Activated B cell treated with CpG ODN at 0.5 μM for 24 hours (primary cell): ENCODE results near the gene SLC25A1. TPM values are rescaled to one million over a fixed set of nuclear protein-coding genes. Genes with fewer than 3 reads are reported as not detected.

Experiments
- ATAC-seq: fragments of 200-7000 bp; cut with Tn5 transposase; one replicate; pipeline ENCODE4 v1.10.0; 2021; ENCODE audit warnings: low read depth, mild to moderate bottlenecking, moderate library complexity
- CTCF ChIA-PET: fragments of 350-600 bp; sonication (Branson Sonifier 250); formaldehyde crosslinking; loops from one replicate; lab custom pipeline; 2021; ENCODE audit warnings: antibody characterized with exemption; lab: Charles Lee
- POLR2A ChIA-PET: fragments of 350-600 bp; sonication (Branson Sonifier 250); formaldehyde crosslinking; loops from one replicate; lab custom pipeline; 2021; ENCODE audit warnings: antibody characterized with exemption; lab: Charles Lee
- DNase-seq: peaks from one replicate; pipeline ENCODE4 v3.0.0; 2022
- H3K27ac Mint-ChIP-seq: one replicate; pipeline ENCODE4 v1.8.0; 2020; ENCODE audit warnings: mixed read lengths
- H3K27me3 Mint-ChIP-seq: one replicate; pipeline ENCODE4 v1.8.0; 2021; ENCODE audit warnings: mixed read lengths
- H3K36me3 Mint-ChIP-seq: one replicate; pipeline ENCODE4 v1.8.0; 2021; ENCODE audit warnings: low read depth, mixed read lengths
- H3K4me1 Mint-ChIP-seq: one replicate; pipeline ENCODE4 v1.8.0; 2021; ENCODE audit warnings: mixed read lengths
- H3K4me3 Mint-ChIP-seq: one replicate; pipeline ENCODE4 v1.8.0; 2020; ENCODE audit warnings: mild to moderate bottlenecking, mixed read lengths
- H3K9me3 Mint-ChIP-seq: one replicate; pipeline ENCODE4 v1.8.0; 2020; ENCODE audit warnings: mixed read lengths
- intact Hi-C: fragments of 100-400 bp; cut with micrococcal nuclease; formaldehyde crosslinking; loops from one replicate; pipeline ENCODE4 v1.15.1; 2024
- total RNA-seq: library from RNA; stranded (reverse); gene quantifications from 2 replicates; pipeline ENCODE4 v1.2.3, GENCODE V29; 2022
- TF ChIP-seq, protein P1 (sequence below): fragments of 200-600 bp; IDR thresholded peaks from one replicate; pipeline ENCODE4 v1.8.0; 2022; ENCODE audit warnings: antibody characterized with exemption, mild to moderate bottlenecking

Gene SLC25A1
- total RNA-seq, 1 donor from 2014 or later, result 44.2 TPM

- peak overlapping the region; percentile 69 for H3K4me3 Mint-ChIP-seq
- H3K27ac Mint-ChIP-seq, result no peak overlapping the region
- DNase-seq (peak; percentile 70), ATAC-seq (peak; percentile 38)
- intact Hi-C loops, result loop anchor here (1.0 to 5.0 kb wide), 5 partner anchors 113 to 679 kb away; partner anchors contain the start of genes CLTCL1 and MRPL40
- no peaks in the 10 kb centered on the region for H3K27me3 Mint-ChIP-seq
- peaks cover 4% of the 10 kb centered on the region for H3K36me3 Mint-ChIP-seq
- peaks cover 34% of the 10 kb centered on the region for H3K4me1 Mint-ChIP-seq
- TF ChIP-seq, protein P1, sequence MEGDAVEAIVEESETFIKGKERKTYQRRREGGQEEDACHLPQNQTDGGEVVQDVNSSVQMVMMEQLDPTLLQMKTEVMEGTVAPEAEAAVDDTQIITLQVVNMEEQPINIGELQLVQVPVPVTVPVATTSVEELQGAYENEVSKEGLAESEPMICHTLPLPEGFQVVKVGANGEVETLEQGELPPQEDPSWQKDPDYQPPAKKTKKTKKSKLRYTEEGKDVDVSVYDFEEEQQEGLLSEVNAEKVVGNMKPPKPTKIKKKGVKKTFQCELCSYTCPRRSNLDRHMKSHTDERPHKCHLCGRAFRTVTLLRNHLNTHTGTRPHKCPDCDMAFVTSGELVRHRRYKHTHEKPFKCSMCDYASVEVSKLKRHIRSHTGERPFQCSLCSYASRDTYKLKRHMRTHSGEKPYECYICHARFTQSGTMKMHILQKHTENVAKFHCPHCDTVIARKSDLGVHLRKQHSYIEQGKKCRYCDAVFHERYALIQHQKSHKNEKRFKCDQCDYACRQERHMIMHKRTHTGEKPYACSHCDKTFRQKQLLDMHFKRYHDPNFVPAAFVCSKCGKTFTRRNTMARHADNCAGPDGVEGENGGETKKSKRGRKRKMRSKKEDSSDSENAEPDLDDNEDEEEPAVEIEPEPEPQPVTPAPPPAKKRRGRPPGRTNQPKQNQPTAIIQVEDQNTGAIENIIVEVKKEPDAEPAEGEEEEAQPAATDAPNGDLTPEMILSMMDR, result no peak
- ChIA-PET POLR2A (interaction anchor here (0.6 to 2.6 kb wide), 7 partner anchors 9 to 770 kb away, joined by 3 to 14 read pairs (median 7); partner anchors contain the start of genes CDC45, DGCR2, ESS2 and HIRA), CTCF (interaction anchor here (0.7 to 3.1 kb wide), 5 partner anchors 33 to 452 kb away, joined by 4 to 21 read pairs (median 5); partner anchors contain the start of genes CDC45, ESS2 and UFD1)
- H3K9me3 Mint-ChIP-seq, result no peaks in the 10 kb centered on the region
These were observed 375 bp downstream of the SLC25A1 start for GRCh38 chr22:19178065-19178656.

- peak overlapping the region; percentile 46 for H3K27ac Mint-ChIP-seq
- CTCF ChIA-PET, result no interaction called here
- no peak for DNase-seq
- H3K27me3 Mint-ChIP-seq, result no peaks in the 10 kb centered on the region
- POLR2A ChIA-PET, result interaction anchor here (1.8 to 2.0 kb wide), 2 partner anchors 55 to 302 kb away, joined by 4 to 12 read pairs; partner anchors contain the start of genes CDC45, DGCR2 and UFD1
- no peak for ATAC-seq
- H3K36me3 Mint-ChIP-seq, result peaks cover 4% of the 10 kb centered on the region
- H3K9me3 Mint-ChIP-seq, result no peaks in the 10 kb centered on the region
- peaks cover 42% of the 10 kb centered on the region for H3K4me1 Mint-ChIP-seq
- peak overlapping the region; percentile 66 for H3K4me3 Mint-ChIP-seq
- intact Hi-C loops, result loop anchor here (1.0 to 5.0 kb wide), 5 partner anchors 113 to 680 kb away; partner anchors contain the start of genes CLTCL1 and MRPL40
- TF ChIP-seq, protein P1, result no peak
These were observed 1.1 kb downstream of the SLC25A1 start for GRCh38 chr22:19177164-19178064.

- POLR2A ChIA-PET, result no interaction called here
These were observed 1.8 kb downstream of the SLC25A1 start for GRCh38 chr22:19176732-19177131.

DNA sequence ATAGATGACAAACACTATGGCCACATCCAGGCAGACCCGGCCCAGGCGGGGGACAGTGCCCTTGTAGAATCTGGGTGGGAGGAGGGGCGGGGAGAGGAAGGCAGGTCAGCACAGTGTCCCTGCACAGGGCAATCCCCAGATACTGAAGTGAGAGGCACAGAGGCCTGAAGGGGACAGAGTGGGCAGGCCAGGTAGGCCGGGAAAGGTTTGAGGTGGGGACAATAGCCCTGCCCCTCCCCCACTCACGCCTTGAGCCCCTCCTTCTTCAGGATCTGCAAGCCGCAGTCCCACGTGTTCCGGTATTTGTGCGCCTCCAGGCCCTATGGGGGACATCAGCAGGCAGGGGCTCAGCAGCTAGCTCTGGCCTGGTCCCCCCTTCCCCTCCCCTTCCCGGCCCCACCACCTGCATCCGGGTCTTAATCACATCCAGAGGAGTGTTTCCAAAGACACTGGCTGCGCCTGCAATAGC, 2.3 kb downstream of the SLC25A1 start:
- no peaks in the 10 kb centered on the region for H3K9me3 Mint-ChIP-seq
- H3K4me3 Mint-ChIP-seq, result peak overlapping the region; percentile 56
- ATAC-seq, result no peak
- no peaks in the 10 kb centered on the region for H3K27me3 Mint-ChIP-seq
- H3K27ac Mint-ChIP-seq, result no peak overlapping the region
- TF ChIP-seq, protein P1, result no peak
- no peak for DNase-seq
- POLR2A ChIA-PET, result interaction anchor here (1.0 kb wide), 1 partner anchor 54 kb away, joined by 3 read pairs; the partner anchor contains the start of gene DGCR2
- peaks cover 6% of the 10 kb centered on the region for H3K36me3 Mint-ChIP-seq
- peaks cover 49% of the 10 kb centered on the region for H3K4me1 Mint-ChIP-seq
- intact Hi-C loops, result loop anchor here (5.0 kb wide), 1 partner anchor 681 kb away; no protein-coding TSS in a partner anchor
- CTCF ChIA-PET, result no interaction called here

More at GRCh38 chr22:19176732-19177131, 1.8 kb downstream of the SLC25A1 start:
- Mint-ChIP-seq H3K4me1 (peaks cover 47% of the 10 kb centered on the region), H3K27ac (peak overlapping the region; percentile 46), H3K9me3 (no peaks in the 10 kb centered on the region), H3K36me3 (peaks cover 4% of the 10 kb centered on the region), H3K4me3 (peak overlapping the region; percentile 66), H3K27me3 (no peaks in the 10 kb centered on the region)
- CTCF ChIA-PET, result no interaction called here
- intact Hi-C loops, result loop anchor here (5.0 kb wide), 1 partner anchor 681 kb away; no protein-coding TSS in a partner anchor
- TF ChIP-seq, protein P1, result no peak
- no peak for ATAC-seq
- DNase-seq, result no peak
